AG09319 (cell line): ENCODE results near the gene COPG2.
"Not testable (repeated sequence)": the region's sequence is repeated elsewhere in the genome, so short reads cannot be mapped to it uniquely, and the experiment has no call there.

Source experiments
- DNase-seq: peaks from one replicate; pipeline ENCODE4 v3.0.0-alpha.2; 2010; ENCODE audit warnings: low read depth; ENCODE audit errors: extremely low read depth
- TF ChIP-seq, protein P1 (sequence below): IDR thresholded peaks from 2 replicates; pipeline ENCODE4 v1.5.1; 2011; ENCODE audit warnings: low read depth, mild to moderate bottlenecking, inconsistent platforms, low read length, moderate library complexity

Gene COPG2

DNA sequence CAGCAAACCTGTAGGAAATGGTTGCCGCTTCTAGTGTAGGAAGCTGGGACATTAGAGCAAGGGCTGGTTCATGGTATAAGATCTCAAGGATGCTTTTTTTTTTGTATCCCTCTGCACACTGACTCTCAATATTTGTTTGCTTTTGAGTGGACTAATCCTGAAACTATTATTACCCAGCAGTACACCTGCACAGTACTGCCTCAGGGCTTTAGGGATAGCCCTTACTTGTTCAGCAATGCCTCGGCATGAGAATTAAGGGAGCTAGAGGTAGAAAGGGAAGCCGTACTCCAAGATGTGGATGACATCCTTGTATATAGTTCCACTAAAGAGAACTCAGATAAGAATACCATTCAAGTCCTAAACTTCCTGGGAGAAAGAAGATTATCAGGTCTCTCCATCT, 70.5 kb downstream of the COPG2 start:
- TF ChIP-seq, protein P1, sequence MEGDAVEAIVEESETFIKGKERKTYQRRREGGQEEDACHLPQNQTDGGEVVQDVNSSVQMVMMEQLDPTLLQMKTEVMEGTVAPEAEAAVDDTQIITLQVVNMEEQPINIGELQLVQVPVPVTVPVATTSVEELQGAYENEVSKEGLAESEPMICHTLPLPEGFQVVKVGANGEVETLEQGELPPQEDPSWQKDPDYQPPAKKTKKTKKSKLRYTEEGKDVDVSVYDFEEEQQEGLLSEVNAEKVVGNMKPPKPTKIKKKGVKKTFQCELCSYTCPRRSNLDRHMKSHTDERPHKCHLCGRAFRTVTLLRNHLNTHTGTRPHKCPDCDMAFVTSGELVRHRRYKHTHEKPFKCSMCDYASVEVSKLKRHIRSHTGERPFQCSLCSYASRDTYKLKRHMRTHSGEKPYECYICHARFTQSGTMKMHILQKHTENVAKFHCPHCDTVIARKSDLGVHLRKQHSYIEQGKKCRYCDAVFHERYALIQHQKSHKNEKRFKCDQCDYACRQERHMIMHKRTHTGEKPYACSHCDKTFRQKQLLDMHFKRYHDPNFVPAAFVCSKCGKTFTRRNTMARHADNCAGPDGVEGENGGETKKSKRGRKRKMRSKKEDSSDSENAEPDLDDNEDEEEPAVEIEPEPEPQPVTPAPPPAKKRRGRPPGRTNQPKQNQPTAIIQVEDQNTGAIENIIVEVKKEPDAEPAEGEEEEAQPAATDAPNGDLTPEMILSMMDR, result no peak
- no peak for DNase-seq

DNA sequence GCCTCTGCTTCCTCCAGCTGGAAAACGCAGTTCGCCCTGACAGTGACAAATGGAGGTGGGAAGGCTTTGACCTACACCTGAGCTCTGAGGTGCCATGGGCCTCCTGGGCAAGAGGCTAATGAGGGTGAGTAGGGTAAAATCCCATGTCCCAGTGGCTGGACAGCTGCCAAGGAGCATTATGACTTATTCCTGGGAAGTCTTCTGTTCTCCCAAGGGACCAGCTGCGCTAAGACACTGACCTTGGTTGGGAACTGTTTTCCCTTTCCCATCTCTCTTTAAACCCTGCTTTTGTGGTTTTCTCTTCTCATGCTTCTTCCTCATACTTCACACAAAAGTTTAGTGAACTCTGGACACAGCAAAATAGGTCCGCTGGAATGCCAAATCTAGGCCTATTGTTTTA, 72.6 kb downstream of the COPG2 start:
- no peak for DNase-seq
- TF ChIP-seq, protein P1, result no peak

DNA sequence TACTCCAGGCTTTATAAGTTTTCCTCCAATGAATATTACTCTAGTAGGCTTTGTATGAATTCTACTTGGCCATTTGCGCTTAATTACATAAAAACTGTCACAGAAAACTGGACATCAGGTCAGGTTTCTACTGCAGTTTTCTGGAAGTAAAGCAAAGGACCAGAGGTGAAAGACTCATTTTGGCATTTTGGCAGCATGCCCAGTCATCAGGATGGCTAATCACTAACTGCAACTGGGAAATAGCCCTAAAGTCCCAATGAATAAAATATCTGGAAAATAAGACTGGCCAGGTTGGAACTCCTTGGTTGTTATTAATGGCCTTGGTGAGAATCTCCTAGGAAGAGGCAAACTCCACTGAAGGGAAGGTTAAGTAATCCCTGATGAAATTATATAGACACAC, 75.5 kb downstream of the COPG2 start:
- DNase-seq, result no peak
- TF ChIP-seq, protein P1, result no peak

DNA sequence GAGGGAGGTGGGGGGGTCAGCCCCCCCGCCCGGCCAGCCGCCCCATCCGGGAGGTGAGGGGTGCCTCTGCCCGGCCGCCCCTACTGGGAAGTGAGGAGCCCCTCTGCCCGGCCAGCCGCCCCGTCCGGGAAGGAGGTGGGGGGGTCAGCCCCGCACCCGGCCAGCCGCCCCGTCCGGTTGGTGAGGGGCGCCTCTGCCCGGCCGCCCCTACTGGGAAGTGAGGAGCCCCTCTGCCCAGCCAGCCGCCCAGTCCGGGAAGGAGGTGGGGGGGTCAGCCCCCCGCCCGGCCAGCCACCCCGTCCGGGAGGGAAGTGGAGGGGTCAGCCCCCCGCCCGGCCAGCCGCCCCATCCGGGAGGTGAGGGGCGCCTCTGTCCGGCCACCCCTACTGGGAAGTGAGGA, 77.1 kb downstream of the COPG2 start:
- not testable (repeated sequence) for DNase-seq

DNA sequence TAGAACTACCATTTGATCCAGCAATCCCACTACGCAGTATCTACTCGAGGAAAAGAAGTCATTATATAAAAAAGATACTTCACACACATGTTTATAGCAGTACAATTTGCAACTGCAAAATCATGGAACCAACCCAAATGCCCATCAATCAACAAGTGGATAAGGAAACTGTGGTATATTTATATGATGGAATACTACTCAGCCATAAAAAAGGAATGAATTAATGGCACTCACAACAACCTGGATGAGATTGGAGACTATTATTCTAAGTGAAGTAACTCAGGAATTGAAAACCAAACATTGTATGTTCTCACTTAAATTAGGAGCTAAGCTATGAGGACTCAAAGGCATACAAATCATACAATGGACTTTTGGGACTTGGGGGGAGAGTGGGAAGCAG, 82.6 kb downstream of the COPG2 start:
- not testable (repeated sequence) for DNase-seq

DNA sequence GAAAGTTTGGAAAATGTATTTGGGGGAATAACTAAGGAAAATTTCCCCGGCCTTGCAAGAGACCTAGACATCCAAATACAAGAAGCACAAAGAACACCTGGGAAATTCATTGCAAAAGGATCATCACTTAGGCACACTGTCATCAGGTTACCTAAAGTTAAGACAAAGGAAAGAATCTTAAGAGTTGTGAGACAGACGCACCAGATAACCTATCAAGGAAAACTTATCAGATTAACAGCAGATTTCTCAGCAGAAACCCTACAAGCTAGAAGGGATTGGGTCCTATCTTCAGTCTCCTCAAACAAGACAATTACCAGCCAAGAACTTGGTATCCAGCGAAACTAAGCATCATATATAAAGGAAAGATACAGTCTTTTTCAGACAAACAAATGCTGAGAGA, 93.4 kb downstream of the COPG2 start:
- not testable (repeated sequence) for DNase-seq

DNA sequence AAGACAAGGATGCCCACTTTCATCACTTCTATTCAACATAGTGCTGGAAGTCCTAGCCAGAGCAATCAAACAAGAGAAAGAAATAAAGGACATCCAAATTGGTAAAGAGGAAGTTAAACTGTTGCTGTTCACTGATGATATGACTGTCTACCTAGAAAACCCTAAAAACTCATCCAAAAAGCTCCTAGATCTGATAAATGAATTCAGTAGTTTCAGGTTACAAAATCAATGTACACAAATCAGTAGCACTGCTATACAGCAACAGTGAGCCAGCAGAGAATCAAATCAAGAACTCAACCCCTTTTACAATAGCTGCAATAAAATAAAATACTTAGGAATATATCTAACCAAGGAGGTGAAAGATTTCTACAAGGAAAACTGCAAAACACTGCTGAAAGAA, 98.4 kb downstream of the COPG2 start:
- not testable (repeated sequence) for DNase-seq

DNA sequence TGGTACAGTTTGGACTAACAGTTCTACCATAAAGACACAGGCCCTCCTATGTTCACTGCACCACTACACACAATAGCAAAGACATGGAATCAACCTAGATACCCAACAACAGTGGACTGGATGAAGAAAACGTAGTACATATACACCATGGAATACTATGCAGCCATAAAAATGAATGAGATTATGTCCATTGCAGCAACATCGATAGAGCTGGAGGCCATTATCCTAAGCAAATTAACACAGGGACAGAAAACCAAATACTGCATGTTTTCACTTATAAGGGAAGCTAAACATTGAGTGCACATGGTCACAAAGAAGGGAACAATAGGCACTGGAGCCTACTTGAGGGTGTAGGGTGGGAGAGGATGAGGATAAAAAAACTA, 101.7 kb downstream of the COPG2 start:
- DNase-seq, result no peak
- TF ChIP-seq, protein P1, result no peak

DNA sequence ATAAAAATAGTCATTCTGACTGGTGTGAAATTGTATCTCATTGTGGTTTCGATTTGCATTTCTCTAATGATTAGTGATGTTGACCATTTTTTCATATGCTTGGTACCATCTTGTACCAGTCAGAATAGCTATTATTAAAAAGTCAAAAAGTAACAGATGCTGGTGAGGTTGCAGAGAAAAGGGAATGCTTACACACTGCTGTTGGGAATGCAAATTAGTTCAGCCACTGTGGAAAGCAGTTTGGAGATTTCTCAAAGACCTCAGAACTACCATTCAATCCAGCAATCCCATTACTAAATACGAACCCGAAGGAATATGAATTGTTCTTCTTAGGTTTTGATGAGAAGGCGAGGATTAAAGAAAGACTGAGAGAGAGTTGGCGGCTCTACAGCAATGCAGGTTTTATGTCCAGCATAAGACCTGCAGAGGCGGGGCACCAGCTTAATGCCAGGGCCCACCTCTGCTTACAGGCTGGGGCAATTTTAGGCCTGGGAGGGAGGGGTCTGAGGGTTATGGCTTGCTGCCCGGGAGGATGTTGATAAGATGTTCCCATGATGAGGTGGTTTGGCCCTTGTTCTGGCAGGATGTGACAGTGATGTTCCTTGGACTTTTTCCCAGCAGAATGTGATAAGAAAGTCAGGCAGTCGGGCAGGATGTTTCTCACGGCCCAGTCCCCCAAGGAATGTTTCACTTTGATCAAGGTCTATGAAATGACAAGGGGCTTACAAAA, 102.2 kb downstream of the COPG2 start:
- DNase-seq, result no peak
- TF ChIP-seq, protein P1, result no peak

DNA sequence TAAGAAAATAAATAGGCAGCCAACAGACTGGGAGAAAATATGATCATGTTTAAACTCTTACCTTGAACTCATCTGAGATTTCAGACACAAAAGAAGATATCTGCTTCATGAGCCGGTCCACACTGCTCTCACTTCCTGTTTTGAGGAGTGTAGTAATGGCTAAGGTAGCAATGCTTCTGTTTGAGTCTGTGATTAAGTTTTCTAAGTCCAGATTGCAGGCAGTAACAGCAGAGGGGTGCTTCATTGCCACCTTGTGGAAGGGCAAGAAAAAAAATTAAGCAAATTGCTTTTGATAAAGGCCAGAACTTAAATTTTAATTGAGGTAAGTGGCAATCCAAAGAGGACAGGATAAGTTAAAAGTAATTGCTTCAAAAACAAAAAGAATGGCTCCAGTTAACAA, 107.6 kb downstream of the COPG2 start:
- TF ChIP-seq, protein P1, result peak; percentile 19
- no peak for DNase-seq
